GM21619 (cell line): ENCODE data around the gene LRCH3.

ENCODE experiments used
- ATAC-seq: cut with Tn5 transposase; IDR thresholded peaks from one replicate; pipeline ENCODE4 v1.9.1; 2021; ENCODE audit not compliant: unreplicated experiment

Gene LRCH3

GRCh38 chr3:197791113-197791891 is at the start of gene LRCH3:
LRCH3 (plus strand) TSS chr3:197791254; CDS start chr3:197791279, 25 bp downstream.
- ATAC-seq = peak; percentile 77

GRCh38 chr3:197742787-197743186 is 48.3 kb upstream of the LRCH3 start:
- no peak for ATAC-seq

GRCh38 chr3:197746209-197746608 is 44.8 kb upstream of the LRCH3 start:
- ATAC-seq = no peak

- no peak for ATAC-seq
Measured at GRCh38 chr3:197746801-197747237, 44.2 kb upstream of the LRCH3 start.

- no peak for ATAC-seq
Measured at GRCh38 chr3:197748597-197749314, 42.3 kb upstream of the LRCH3 start.

GRCh38 chr3:197749315-197749600 is 41.8 kb upstream of the LRCH3 start:
- ATAC-seq = peak; percentile 33

GRCh38 chr3:197749601-197750395 is 41.3 kb upstream of the LRCH3 start, which contains the start of gene FYTTD1:
FYTTD1 (plus strand) TSS chr3:197749883; CDS start chr3:197749972, 89 bp downstream.
- ATAC-seq = peak; percentile 68

- ATAC-seq = peak; percentile 44
Measured at GRCh38 chr3:197750396-197750831, 40.6 kb upstream of the LRCH3 start.

GRCh38 chr3:197750858-197751737 is 40.0 kb upstream of the LRCH3 start:
- ATAC-seq = no peak

GRCh38 chr3:197752107-197752506 is 38.9 kb upstream of the LRCH3 start:
- ATAC-seq = no peak

- ATAC-seq = no peak
Measured at GRCh38 chr3:197753263-197753662, 37.8 kb upstream of the LRCH3 start.

GRCh38 chr3:197756704-197757103 is 34.4 kb upstream of the LRCH3 start:
- ATAC-seq = no peak

GRCh38 chr3:197758512-197758911 is 32.5 kb upstream of the LRCH3 start:
- no peak for ATAC-seq

- ATAC-seq = no peak
Measured at GRCh38 chr3:197761784-197762183, 29.3 kb upstream of the LRCH3 start.

- no peak for ATAC-seq
Measured at GRCh38 chr3:197775317-197775716, 15.7 kb upstream of the LRCH3 start.

- ATAC-seq = peak; percentile 50
Measured at GRCh38 chr3:197782230-197782629, 8.8 kb upstream of the LRCH3 start.

- no peak for ATAC-seq
Measured at GRCh38 chr3:197784019-197784585, 7.0 kb upstream of the LRCH3 start.

GRCh38 chr3:197787412-197787811 is 3.6 kb upstream of the LRCH3 start:
- no peak for ATAC-seq

- ATAC-seq = no peak
Measured at GRCh38 chr3:197789309-197789708, 1.7 kb upstream of the LRCH3 start.

- no peak for ATAC-seq
Measured at GRCh38 chr3:197790033-197790432, 1.0 kb upstream of the LRCH3 start.
